Measurements from ENCODE around the gene PCDHA7. TPM values are rescaled to one million over a fixed set of nuclear protein-coding genes. Genes with fewer than 3 reads are reported as not detected.
A peak's percentile ranks its signal among the peaks of the same experiment; 100 is the strongest.
"Not testable (repeated sequence)": the region's sequence is repeated elsewhere in the genome, so short reads cannot be mapped to it uniquely, and the experiment has no call there.

The PCDHA7 gene
- total RNA-seq = under 1 TPM in 3 of 4 donors, not detected in 1; 0.27 to 0.47 (median 0.35) TPM

GRCh38 chr5:140833993-140834392 is at the start of gene PCDHA7:
Gene PCDHA7, plus strand, starts transcription at chr5:140834269. Its CDS starts 115 bp downstream, at chr5:140834384.
- peaks cover 0 to 53% (median 0%) of the 10 kb centered on the region in 3 donors for H3K9me3 ChIP-seq
- WGBS, 2 donors (ENCODE audit: low coverage in 1 of 2) = 8 to 17% methylated on average over 6 to 8 of the region's 8 CpGs
- no peaks in the 10 kb centered on the region for H3K36me3 ChIP-seq
- H3K27ac ChIP-seq = no peak within 1 kb of the TSS
- ATAC-seq = no peak
- TF ChIP-seq EP300 (IDR thresholded peaks at IDR 0.05) = no peak
- no peak for TF ChIP-seq POLR2A (IDR thresholded peaks at IDR 0.05)
- TF ChIP-seq CTCF (IDR thresholded peaks at IDR 0.05) = no peak
- no peak for TF ChIP-seq POLR2AphosphoS5 (IDR thresholded peaks at IDR 0.05)
- peak within 1 kb of the TSS in 1 of 2 donors; percentile 19 for H3K4me3 ChIP-seq
- peaks cover 80% of the 10 kb centered on the region for H3K27me3 ChIP-seq
- no peaks in the 10 kb centered on the region for H3K4me1 ChIP-seq

GRCh38 chr5:140785905-140786686 is 48.0 kb upstream of the PCDHA7 start, which contains the start of gene PCDHA1:
Gene PCDHA1, plus strand, starts transcription at chr5:140786140.
- 10 to 11% methylated on average over 4 to 18 of the region's 29 CpGs for WGBS, 2 donors (ENCODE audit: low coverage in 1 of 2)
- Histone ChIP-seq H3K4me1 (no peaks in the 10 kb centered on the region), H3K4me3 (no peak within 1 kb of the TSS), H3K36me3 (peaks cover 0 to 4% of the 10 kb centered on the region in 2 donors), H3K27me3 (peaks cover 63% of the 10 kb centered on the region), H3K9me3 (peaks cover 0 to 87% (median 0%) of the 10 kb centered on the region in 3 donors), H3K27ac (no peak within 1 kb of the TSS)
- ATAC-seq = no peak
- TF ChIP-seq POLR2AphosphoS5 (IDR thresholded peaks at IDR 0.05) (no peak), CTCF (IDR thresholded peaks at IDR 0.05) (no peak), POLR2A (IDR thresholded peaks at IDR 0.05) (no peak), EP300 (IDR thresholded peaks at IDR 0.05) (no peak)

- ATAC-seq, H3K4me1 ChIP-seq, H3K27ac ChIP-seq, H3K36me3 ChIP-seq, H3K4me3 ChIP-seq: not testable (repeated sequence)
- WGBS, 2 donors (ENCODE audit: low coverage in 1 of 2) = 31 to 48% methylated on average over 3 to 23 of the region's 44 CpGs
- Histone ChIP-seq H3K27me3 (peaks cover 66% of the 10 kb centered on the region), H3K9me3 (peaks cover 0 to 87% (median 0%) of the 10 kb centered on the region in 3 donors)
Observed at GRCh38 chr5:140787422-140787821, 46.6 kb upstream of the PCDHA7 start.

- H3K27me3 ChIP-seq = peaks cover 64% of the 10 kb centered on the region
- H3K4me3 ChIP-seq, ATAC-seq, H3K27ac ChIP-seq, H3K36me3 ChIP-seq, H3K4me1 ChIP-seq: not testable (repeated sequence)
- WGBS, 2 donors (ENCODE audit: low coverage in 1 of 2) = 47 to 67% methylated on average over 3 of the region's 70 CpGs
- peaks cover 0 to 85% (median 0%) of the 10 kb centered on the region in 3 donors for H3K9me3 ChIP-seq
Observed at GRCh38 chr5:140787849-140788504, 46.1 kb upstream of the PCDHA7 start.

GRCh38 chr5:140791089-140791488 is 43.0 kb upstream of the PCDHA7 start:
- Histone ChIP-seq H3K27me3 (peaks cover 72% of the 10 kb centered on the region), H3K9me3 (peaks cover 0 to 89% (median 0%) of the 10 kb centered on the region in 3 donors), H3K36me3 (peaks cover 0 to 4% of the 10 kb centered on the region in 2 donors), H3K27ac (no peak overlapping the region), H3K4me3 (no peak overlapping the region), H3K4me1 (no peaks in the 10 kb centered on the region)
- 38 to 46% methylated on average over 2 of the region's 2 CpGs for WGBS, 2 donors (ENCODE audit: low coverage in 1 of 2)
- TF ChIP-seq EP300 (IDR thresholded peaks at IDR 0.05) (no peak), POLR2AphosphoS5 (IDR thresholded peaks at IDR 0.05) (no peak), CTCF (IDR thresholded peaks at IDR 0.05) (no peak), POLR2A (IDR thresholded peaks at IDR 0.05) (no peak)
- no peak for ATAC-seq
